ENCODE measurements around the gene SH3RF1.
A peak's percentile ranks its signal among the peaks of the same experiment; 100 is the strongest.
"Not testable (repeated sequence)": the region's sequence is repeated elsewhere in the genome, so short reads cannot be mapped to it uniquely, and the experiment has no call there.

SH3RF1 gene

GRCh38 chr4:169270810-169271691, at the start of gene SH3RF1:
SH3RF1 (minus strand) TSS chr4:169270956; CDS start chr4:169269212, 1,744 bp downstream.
- peak; percentile 91 for DNase-seq (ENCODE audit: low spot score)

GRCh38 chr4:169315530-169316343, 45.0 kb upstream of the SH3RF1 start:
- DNase-seq (ENCODE audit: low spot score) = no peak

GRCh38 chr4:169314906-169315305, 44.1 kb upstream of the SH3RF1 start:
- peak; percentile 59 for DNase-seq (ENCODE audit: low spot score)

GRCh38 chr4:169313732-169314131, 43.0 kb upstream of the SH3RF1 start:
- no peak for DNase-seq (ENCODE audit: low spot score)

- DNase-seq (ENCODE audit: low spot score) = no peak
These were observed 42.1 kb upstream of the SH3RF1 start for GRCh38 chr4:169312690-169313422.

GRCh38 chr4:169311643-169312365, 41.0 kb upstream of the SH3RF1 start:
- DNase-seq (ENCODE audit: low spot score) = peak; percentile 45

GRCh38 chr4:169309326-169309967, 38.7 kb upstream of the SH3RF1 start:
- DNase-seq (ENCODE audit: low spot score) = no peak

GRCh38 chr4:169307576-169307975, 36.8 kb upstream of the SH3RF1 start:
- no peak for DNase-seq (ENCODE audit: low spot score)

GRCh38 chr4:169305651-169306050, 34.9 kb upstream of the SH3RF1 start:
- no peak for DNase-seq (ENCODE audit: low spot score)

GRCh38 chr4:169305173-169305572, 34.4 kb upstream of the SH3RF1 start:
- no peak for DNase-seq (ENCODE audit: low spot score)

- DNase-seq (ENCODE audit: low spot score) = no peak
These were observed 25.1 kb upstream of the SH3RF1 start for GRCh38 chr4:169295822-169296221.

GRCh38 chr4:169293343-169294176, 22.8 kb upstream of the SH3RF1 start:
- DNase-seq (ENCODE audit: low spot score) = no peak

- not testable (repeated sequence) for DNase-seq (ENCODE audit: low spot score)
These were observed 17.2 kb upstream of the SH3RF1 start for GRCh38 chr4:169287983-169288382.

- no peak for DNase-seq (ENCODE audit: low spot score)
These were observed 16.0 kb upstream of the SH3RF1 start for GRCh38 chr4:169286562-169287301.

- DNase-seq (ENCODE audit: low spot score) = no peak
These were observed 12.4 kb upstream of the SH3RF1 start for GRCh38 chr4:169283114-169283509.

- DNase-seq (ENCODE audit: low spot score) = no peak
These were observed 11.8 kb upstream of the SH3RF1 start for GRCh38 chr4:169282429-169283113.

GRCh38 chr4:169279108-169279507, 8.4 kb upstream of the SH3RF1 start:
- DNase-seq (ENCODE audit: low spot score) = no peak

GRCh38 chr4:169278624-169279023, 7.9 kb upstream of the SH3RF1 start:
- no peak for DNase-seq (ENCODE audit: low spot score)

- DNase-seq (ENCODE audit: low spot score) = not testable (repeated sequence)
These were observed 7.1 kb upstream of the SH3RF1 start for GRCh38 chr4:169277838-169278237.

Measured in Ammon's horn (tissue), 1 donor.